ENCODE measurements around the gene COG7.

COG7 gene

GRCh38 chr16:23495671-23496070 lies 42.7 kb upstream of the COG7 start:
- Histone ChIP-seq H3F3A (ENCODE audit: control insufficient read depth, insufficient read depth) (peaks cover 11% of the 10 kb centered on the region), H3K9me2 (replicated peaks; ENCODE audit: control insufficient read depth, low read length) (no peaks in the 10 kb centered on the region), H3K4me1 (ENCODE audit: control insufficient read depth, low read length) (peaks cover 39% of the 10 kb centered on the region), H3K4me2 (ENCODE audit: low read length) (no peak overlapping the region), H3K4me3 (ENCODE audit: low read length) (no peak overlapping the region), H3K9me3 (ENCODE audit: control insufficient read depth, insufficient read depth, low read length) (no peaks in the 10 kb centered on the region), H3K27me3 (ENCODE audit: control insufficient read depth, low read length) (no peaks in the 10 kb centered on the region), H3K36me3 (ENCODE audit: control insufficient read depth, low read length) (peaks cover 100% of the 10 kb centered on the region), H4K20me1 (ENCODE audit: control insufficient read depth, insufficient read depth, low read depth, low read length) (peaks cover 74% of the 10 kb centered on the region), H3K27ac (ENCODE audit: low read depth, low read length) (no peak overlapping the region), H3K79me2 (ENCODE audit: control insufficient read depth, low read length) (peaks cover 100% of the 10 kb centered on the region)
- no peak for TF ChIP-seq CTCF (IDR thresholded peaks at IDR 0.05; ENCODE audit: low read depth, low read length, poor library complexity, severe bottlenecking)
- TF ChIP-seq EZH2phosphoT487 (IDR thresholded peaks at IDR 0.05; ENCODE audit: borderline replicate concordance, low read length): no peak

- Histone ChIP-seq H4K20me1 (ENCODE audit: control insufficient read depth, insufficient read depth, low read depth, low read length) (peaks cover 63% of the 10 kb centered on the region), H3K4me2 (ENCODE audit: low read length) (no peak overlapping the region), H3K36me3 (ENCODE audit: control insufficient read depth, low read length) (peaks cover 100% of the 10 kb centered on the region), H3K9me2 (replicated peaks; ENCODE audit: control insufficient read depth, low read length) (no peaks in the 10 kb centered on the region), H3K27me3 (ENCODE audit: control insufficient read depth, low read length) (no peaks in the 10 kb centered on the region), H3K79me2 (ENCODE audit: control insufficient read depth, low read length) (peaks cover 99% of the 10 kb centered on the region), H3K4me3 (ENCODE audit: low read length) (no peak overlapping the region), H3K9me3 (ENCODE audit: control insufficient read depth, insufficient read depth, low read length) (no peaks in the 10 kb centered on the region), H3F3A (ENCODE audit: control insufficient read depth, insufficient read depth) (peaks cover 15% of the 10 kb centered on the region), H3K27ac (ENCODE audit: low read depth, low read length) (no peak overlapping the region), H3K4me1 (ENCODE audit: control insufficient read depth, low read length) (peaks cover 24% of the 10 kb centered on the region)
- no peak for TF ChIP-seq EZH2phosphoT487 (IDR thresholded peaks at IDR 0.05; ENCODE audit: borderline replicate concordance, low read length)
- TF ChIP-seq CTCF (IDR thresholded peaks at IDR 0.05; ENCODE audit: low read depth, low read length, poor library complexity, severe bottlenecking): no peak
These were observed 41.2 kb upstream of the COG7 start for GRCh38 chr16:23494188-23494587.

- Histone ChIP-seq H3K36me3 (ENCODE audit: control insufficient read depth, low read length) (peaks cover 99% of the 10 kb centered on the region), H3K79me2 (ENCODE audit: control insufficient read depth, low read length) (peaks cover 96% of the 10 kb centered on the region), H3F3A (ENCODE audit: control insufficient read depth, insufficient read depth) (peaks cover 15% of the 10 kb centered on the region), H3K4me2 (ENCODE audit: low read length) (no peak overlapping the region), H3K27me3 (ENCODE audit: control insufficient read depth, low read length) (no peaks in the 10 kb centered on the region), H3K27ac (ENCODE audit: low read depth, low read length) (no peak overlapping the region), H3K4me3 (ENCODE audit: low read length) (no peak overlapping the region), H3K9me2 (replicated peaks; ENCODE audit: control insufficient read depth, low read length) (no peaks in the 10 kb centered on the region), H3K9me3 (ENCODE audit: control insufficient read depth, insufficient read depth, low read length) (no peaks in the 10 kb centered on the region), H4K20me1 (ENCODE audit: control insufficient read depth, insufficient read depth, low read depth, low read length) (peaks cover 52% of the 10 kb centered on the region), H3K4me1 (ENCODE audit: control insufficient read depth, low read length) (no peaks in the 10 kb centered on the region)
- TF ChIP-seq CTCF (IDR thresholded peaks at IDR 0.05; ENCODE audit: low read depth, low read length, poor library complexity, severe bottlenecking) (no peak), EZH2phosphoT487 (IDR thresholded peaks at IDR 0.05; ENCODE audit: borderline replicate concordance, low read length) (no peak)
These were observed 38.8 kb upstream of the COG7 start for GRCh38 chr16:23491490-23492391.

Data from DOHH2 (cell line).